Stomach (tissue), 4 donors: ENCODE data around the gene GCK.

Experiments
- CTCF ChIP-seq, 7 experiments: fragments of 450-650 bp in 4 of 7; fragments of 200-600 bp in 3 of 7; sonication (generic) in 3 of 7; IDR thresholded peaks; one replicate each; pipeline ENCODE4 v1.5.1; 2016 to 2019; ENCODE audit warnings: antibody characterized with exemption in 7 of 7, control low read depth in 2 of 7, mild to moderate bottlenecking in 1 of 7
- EP300 ChIP-seq: sonication (generic); formaldehyde crosslinking; IDR thresholded peaks from one replicate; pipeline ENCODE4 v1.6.1; 2017; ENCODE audit warnings: antibody characterized with exemption
- POLR2AphosphoS5 ChIP-seq, 3 donors: sonication (generic); formaldehyde crosslinking; IDR thresholded peaks; one replicate each; pipeline ENCODE4 v1.6.1; 2016; ENCODE audit warnings: antibody characterized with exemption in 3 of 3

DNA sequence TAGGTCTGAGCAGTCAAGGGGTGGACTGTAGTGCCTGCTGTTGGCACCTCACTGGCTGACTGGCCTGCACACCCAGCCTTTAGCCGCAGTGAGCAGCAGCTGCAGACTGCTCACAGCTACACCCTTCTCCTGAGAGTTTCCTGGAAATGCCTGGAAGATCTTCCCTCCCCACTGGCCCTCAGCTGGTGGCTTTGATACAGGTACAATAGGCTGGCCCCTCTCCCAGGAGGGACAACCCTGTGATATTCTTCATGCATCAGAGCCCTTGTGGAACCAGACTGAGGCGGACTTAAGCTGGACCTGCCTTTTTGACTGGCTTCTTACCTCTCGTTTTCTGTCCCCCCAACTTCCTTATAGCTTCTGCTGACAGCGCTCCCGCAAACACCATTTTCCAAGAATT lies 6.4 kb downstream of the GCK start:
- TF ChIP-seq CTCF (IDR thresholded peaks at IDR 0.05) (no peak), EP300 (no peak), POLR2AphosphoS5 (IDR thresholded peaks at IDR 0.05) (no peak)
